ENCODE results near the gene UBE2C.
A peak's percentile ranks its signal among the peaks of the same experiment; 100 is the strongest.

UBE2C gene

DNA sequence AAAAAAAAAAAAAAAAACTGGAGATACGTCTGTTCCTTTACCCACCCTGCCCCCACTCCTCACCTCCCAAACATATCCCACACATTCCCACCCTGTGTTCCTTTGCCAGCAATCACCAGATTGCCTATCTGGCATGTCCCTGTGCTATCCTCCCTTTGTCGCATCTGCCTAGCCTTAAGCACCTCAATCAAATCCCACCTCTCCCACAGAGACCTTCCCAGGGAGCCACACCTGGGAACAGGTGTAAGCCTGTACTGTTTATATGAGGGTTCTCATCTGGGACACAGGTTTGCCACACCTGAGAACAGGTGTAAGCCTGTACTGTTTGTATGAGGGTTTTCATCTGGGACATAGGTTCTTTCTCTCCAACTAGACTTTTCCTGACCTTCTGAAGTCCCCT, 37.5 kb upstream of the UBE2C start:
- DNase-seq (ENCODE audit: low read depth) = no peak
- TF ChIP-seq CTCF (conservative IDR thresholded peaks at IDR 0.05; ENCODE audit: low read length) = no peak
- H3K4me3 ChIP-seq (ENCODE audit: low read length) = no peak overlapping the region

DNA sequence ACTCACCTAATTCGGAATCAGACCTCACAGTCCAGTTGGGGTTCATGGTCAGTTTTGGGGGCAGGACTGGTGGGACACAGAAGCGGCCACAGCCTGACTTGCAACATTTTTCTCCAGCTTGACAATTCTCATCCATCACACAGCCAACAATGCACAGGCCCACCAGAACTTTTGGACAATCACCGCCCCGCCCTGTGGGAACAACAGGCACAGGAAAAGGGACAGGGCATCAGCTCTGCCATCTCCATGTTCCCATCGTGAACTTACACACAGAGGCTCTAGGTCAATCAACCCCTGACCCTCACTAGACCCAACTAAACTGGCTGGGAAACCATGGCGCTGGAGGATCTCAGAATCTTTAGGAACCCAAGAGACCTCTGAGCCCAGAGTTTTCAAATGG, 37.0 kb upstream of the UBE2C start:
- no peak for TF ChIP-seq CTCF (conservative IDR thresholded peaks at IDR 0.05; ENCODE audit: low read length)
- H3K4me3 ChIP-seq (ENCODE audit: low read length) = no peak overlapping the region
- no peak for DNase-seq (ENCODE audit: low read depth)

GRCh38 chr20:45776931-45777330, 35.5 kb upstream of the UBE2C start:
- H3K4me3 ChIP-seq (ENCODE audit: low read length) = no peak overlapping the region
- TF ChIP-seq CTCF (conservative IDR thresholded peaks at IDR 0.05; ENCODE audit: low read length) = no peak
- no peak for DNase-seq (ENCODE audit: low read depth)

- peak; percentile 100 for DNase-seq (ENCODE audit: low read depth)
- no peak for TF ChIP-seq CTCF (conservative IDR thresholded peaks at IDR 0.05; ENCODE audit: low read length)
- no peak overlapping the region for H3K4me3 ChIP-seq (ENCODE audit: low read length)
Measured at GRCh38 chr20:45779011-45779915, 33.2 kb upstream of the UBE2C start.

GRCh38 chr20:45780159-45780558, 32.3 kb upstream of the UBE2C start:
- no peak overlapping the region for H3K4me3 ChIP-seq (ENCODE audit: low read length)
- TF ChIP-seq CTCF (conservative IDR thresholded peaks at IDR 0.05; ENCODE audit: low read length) = no peak
- DNase-seq (ENCODE audit: low read depth) = no peak

DNA sequence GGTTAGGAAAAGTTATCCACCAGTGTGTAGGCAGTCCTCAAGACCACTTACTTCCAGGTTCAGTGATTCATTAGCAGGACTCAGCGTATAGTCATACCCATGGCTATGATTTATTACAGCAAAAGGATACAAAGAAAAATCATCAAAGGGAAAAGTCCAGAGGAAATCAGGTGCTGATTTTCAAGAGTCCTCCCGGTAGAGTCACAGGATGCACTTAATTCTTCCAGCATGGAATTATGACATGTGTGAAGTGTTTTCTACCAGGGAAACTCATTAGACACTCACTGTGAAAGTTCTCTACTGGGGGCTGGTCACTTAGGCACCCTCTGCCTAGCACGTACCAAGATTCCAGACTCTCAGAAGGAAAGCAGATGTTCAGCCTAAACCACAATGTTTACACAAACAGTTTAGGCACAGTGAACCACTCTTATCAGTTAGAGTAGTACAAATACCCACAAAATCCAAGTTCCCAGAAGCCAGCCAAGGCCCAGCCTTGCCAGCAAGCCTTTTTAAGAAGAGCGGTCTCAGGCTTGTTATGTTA, 31.0 kb upstream of the UBE2C start:
- TF ChIP-seq CTCF (conservative IDR thresholded peaks at IDR 0.05; ENCODE audit: low read length) = no peak
- peak; percentile 92 for DNase-seq (ENCODE audit: low read depth)
- no peak overlapping the region for H3K4me3 ChIP-seq (ENCODE audit: low read length)

DNA sequence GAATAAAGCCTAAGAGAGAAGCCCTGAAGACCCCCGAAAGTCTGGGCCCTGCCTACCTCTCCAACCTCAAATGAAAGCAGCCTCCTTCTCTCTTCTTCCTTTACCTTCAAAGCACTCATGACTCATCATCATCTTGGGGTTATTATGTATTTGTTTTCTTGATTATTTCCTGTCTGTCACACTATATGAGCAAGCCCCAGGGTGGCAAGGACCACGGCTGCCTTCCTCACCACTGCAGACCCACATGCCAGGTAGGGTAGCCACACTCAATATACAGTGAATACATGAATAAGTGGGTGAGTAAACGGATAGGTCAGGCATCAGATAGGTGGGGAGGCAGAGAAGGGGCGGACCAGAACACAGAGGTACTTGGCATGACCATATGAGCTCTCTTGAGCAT, 29.6 kb upstream of the UBE2C start:
- TF ChIP-seq CTCF (conservative IDR thresholded peaks at IDR 0.05; ENCODE audit: low read length) = no peak
- no peak overlapping the region for H3K4me3 ChIP-seq (ENCODE audit: low read length)
- no peak for DNase-seq (ENCODE audit: low read depth)

Measured in AG10803 (cell line).